SK-N-SH (cell line): ENCODE data around the gene LRP10.

Experiments used
- CHD2 ChIP-seq: fragments of 150-350 bp; IDR thresholded peaks from 2 replicates; pipeline ENCODE4 v1.6.1; 2018; ENCODE audit warnings: low read length; ENCODE audit not compliant: partially characterized antibody
- FOXM1 ChIP-seq: IDR thresholded peaks from 2 replicates; pipeline ENCODE4 v1.4.0; 2012; ENCODE audit warnings: low read depth, mild to moderate bottlenecking
- GABPA ChIP-seq: IDR thresholded peaks from 2 replicates; pipeline ENCODE4 v1.4.0; 2012; ENCODE audit warnings: low read depth, mild to moderate bottlenecking
- MAX ChIP-seq: IDR thresholded peaks from 2 replicates; pipeline ENCODE4 v1.4.0; 2012; ENCODE audit warnings: low read depth
- MEF2A ChIP-seq: IDR thresholded peaks from 2 replicates; pipeline ENCODE4 v1.4.0; 2012; ENCODE audit warnings: low read depth, borderline replicate concordance
- PBX3 ChIP-seq: IDR thresholded peaks from 2 replicates; pipeline ENCODE4; 2012
- RAD21 ChIP-seq: IDR thresholded peaks from 2 replicates; pipeline ENCODE4 v1.6.1; 2012; ENCODE audit warnings: mild to moderate bottlenecking, low read length
- RCOR1 ChIP-seq: fragments of 150-350 bp; IDR thresholded peaks from 2 replicates; pipeline ENCODE4 v1.6.1; 2017; ENCODE audit warnings: antibody characterized with exemption, low read length
- RXRA ChIP-seq: IDR thresholded peaks from 2 replicates; pipeline ENCODE4 v1.4.0; 2012; ENCODE audit warnings: low read depth, mild to moderate bottlenecking, borderline replicate concordance
- SIN3A ChIP-seq: IDR thresholded peaks from 2 replicates; pipeline ENCODE4 v1.6.1; 2012; ENCODE audit warnings: low read depth, mild to moderate bottlenecking, low read length, moderate library complexity, borderline replicate concordance
- TCF12 ChIP-seq: IDR thresholded peaks from 2 replicates; pipeline ENCODE4 v1.4.0; 2012
- USF2 ChIP-seq: fragments of 150-350 bp; IDR thresholded peaks from 2 replicates; pipeline ENCODE4 v1.6.1; 2017; ENCODE audit warnings: antibody characterized with exemption, low read length, low read depth, borderline replicate concordance
- TF ChIP-seq, protein P1 (sequence below): fragments of 200-600 bp; sonication (generic); IDR thresholded peaks from 2 replicates; pipeline ENCODE4 v1.6.1; 2017; ENCODE audit warnings: antibody characterized with exemption, mild to moderate bottlenecking, moderate library complexity

DNA sequence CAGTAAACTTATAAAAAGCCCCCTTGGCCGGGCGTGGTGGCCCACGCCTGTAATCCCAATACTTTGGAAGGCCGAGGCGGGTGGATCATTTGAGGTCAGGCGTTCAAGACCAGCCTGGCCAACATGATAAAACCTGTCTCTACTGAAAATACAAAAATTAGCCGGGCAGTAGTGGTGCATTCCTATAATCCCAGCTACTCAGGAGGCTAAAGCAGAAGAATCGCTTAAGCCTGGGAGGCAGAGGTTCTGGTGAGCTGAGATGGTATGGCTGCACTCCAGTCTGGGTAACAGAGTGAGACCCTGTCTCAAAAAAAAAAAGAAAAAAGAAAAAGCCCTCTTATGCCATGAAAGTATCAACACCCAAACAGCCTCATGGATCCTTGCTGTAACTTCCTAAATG is 54.0 kb downstream of the LRP10 start:
- TF ChIP-seq, protein P1, sequence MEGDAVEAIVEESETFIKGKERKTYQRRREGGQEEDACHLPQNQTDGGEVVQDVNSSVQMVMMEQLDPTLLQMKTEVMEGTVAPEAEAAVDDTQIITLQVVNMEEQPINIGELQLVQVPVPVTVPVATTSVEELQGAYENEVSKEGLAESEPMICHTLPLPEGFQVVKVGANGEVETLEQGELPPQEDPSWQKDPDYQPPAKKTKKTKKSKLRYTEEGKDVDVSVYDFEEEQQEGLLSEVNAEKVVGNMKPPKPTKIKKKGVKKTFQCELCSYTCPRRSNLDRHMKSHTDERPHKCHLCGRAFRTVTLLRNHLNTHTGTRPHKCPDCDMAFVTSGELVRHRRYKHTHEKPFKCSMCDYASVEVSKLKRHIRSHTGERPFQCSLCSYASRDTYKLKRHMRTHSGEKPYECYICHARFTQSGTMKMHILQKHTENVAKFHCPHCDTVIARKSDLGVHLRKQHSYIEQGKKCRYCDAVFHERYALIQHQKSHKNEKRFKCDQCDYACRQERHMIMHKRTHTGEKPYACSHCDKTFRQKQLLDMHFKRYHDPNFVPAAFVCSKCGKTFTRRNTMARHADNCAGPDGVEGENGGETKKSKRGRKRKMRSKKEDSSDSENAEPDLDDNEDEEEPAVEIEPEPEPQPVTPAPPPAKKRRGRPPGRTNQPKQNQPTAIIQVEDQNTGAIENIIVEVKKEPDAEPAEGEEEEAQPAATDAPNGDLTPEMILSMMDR = no peak
- TF ChIP-seq SIN3A (no peak), MAX (no peak), USF2 (no peak), FOXM1 (no peak), RAD21 (no peak), CHD2 (no peak), RCOR1 (no peak), MEF2A (no peak), GABPA (no peak), TCF12 (no peak), PBX3 (no peak), RXRA (no peak)
